ENCODE measurements around the gene APBA1.

Gene APBA1

GRCh38 chr9:69396759-69397158 is 275.4 kb downstream of the APBA1 start:
- H3K4me3 ChIP-seq (ENCODE audit: low read depth, low read length), result no peak overlapping the region
- DNase-seq (ENCODE audit: low read depth), result no peak
- no peak for TF ChIP-seq CTCF (IDR thresholded peaks at IDR 0.05; ENCODE audit: low read depth, low read length)
- TF ChIP-seq POLR2A (IDR thresholded peaks at IDR 0.05; ENCODE audit: extremely low read depth, insufficient read length), result no peak
- TF ChIP-seq MYC (IDR thresholded peaks at IDR 0.05; ENCODE audit: low read depth, low read length), result no peak
- TF ChIP-seq MAX (IDR thresholded peaks at IDR 0.05; ENCODE audit: low read depth, low read length), result no peak

- TF ChIP-seq MYC (IDR thresholded peaks at IDR 0.05; ENCODE audit: low read depth, low read length) (no peak), POLR2A (IDR thresholded peaks at IDR 0.05; ENCODE audit: extremely low read depth, insufficient read length) (no peak), CTCF (IDR thresholded peaks at IDR 0.05; ENCODE audit: low read depth, low read length) (no peak), MAX (IDR thresholded peaks at IDR 0.05; ENCODE audit: low read depth, low read length) (no peak)
- no peak for DNase-seq (ENCODE audit: low read depth)
- no peak overlapping the region for H3K4me3 ChIP-seq (ENCODE audit: low read depth, low read length)
Measured at GRCh38 chr9:69395718-69396117, 276.5 kb downstream of the APBA1 start.

GRCh38 chr9:69393425-69393824 is 278.7 kb downstream of the APBA1 start:
- TF ChIP-seq POLR2A (IDR thresholded peaks at IDR 0.05; ENCODE audit: extremely low read depth, insufficient read length) (no peak), MYC (IDR thresholded peaks at IDR 0.05; ENCODE audit: low read depth, low read length) (no peak), CTCF (IDR thresholded peaks at IDR 0.05; ENCODE audit: low read depth, low read length) (no peak), MAX (IDR thresholded peaks at IDR 0.05; ENCODE audit: low read depth, low read length) (no peak)
- H3K4me3 ChIP-seq (ENCODE audit: low read depth, low read length), result no peak overlapping the region

GRCh38 chr9:69392826-69393225 is 279.3 kb downstream of the APBA1 start:
- DNase-seq (ENCODE audit: low read depth), result no peak
- TF ChIP-seq MAX (IDR thresholded peaks at IDR 0.05; ENCODE audit: low read depth, low read length), result no peak
- no peak for TF ChIP-seq CTCF (IDR thresholded peaks at IDR 0.05; ENCODE audit: low read depth, low read length)
- no peak for TF ChIP-seq POLR2A (IDR thresholded peaks at IDR 0.05; ENCODE audit: extremely low read depth, insufficient read length)
- TF ChIP-seq MYC (IDR thresholded peaks at IDR 0.05; ENCODE audit: low read depth, low read length), result no peak
- H3K4me3 ChIP-seq (ENCODE audit: low read depth, low read length), result no peak overlapping the region

More at GRCh38 chr9:69393425-69393824, 278.7 kb downstream of the APBA1 start:
- no peak for DNase-seq (ENCODE audit: low read depth)

- H3K4me3 ChIP-seq (ENCODE audit: low read depth, low read length), result no peak overlapping the region
- no peak for TF ChIP-seq MYC (IDR thresholded peaks at IDR 0.05; ENCODE audit: low read depth, low read length)
- TF ChIP-seq MAX (IDR thresholded peaks at IDR 0.05; ENCODE audit: low read depth, low read length), result no peak
- TF ChIP-seq POLR2A (IDR thresholded peaks at IDR 0.05; ENCODE audit: extremely low read depth, insufficient read length), result no peak
- TF ChIP-seq CTCF (IDR thresholded peaks at IDR 0.05; ENCODE audit: low read depth, low read length), result no peak
- DNase-seq (ENCODE audit: low read depth), result no peak
Measured at GRCh38 chr9:69391946-69392345, 280.2 kb downstream of the APBA1 start.

GRCh38 chr9:69391487-69391886 is 280.7 kb downstream of the APBA1 start:
- no peak overlapping the region for H3K4me3 ChIP-seq (ENCODE audit: low read depth, low read length)
- no peak for TF ChIP-seq POLR2A (IDR thresholded peaks at IDR 0.05; ENCODE audit: extremely low read depth, insufficient read length)
- no peak for TF ChIP-seq CTCF (IDR thresholded peaks at IDR 0.05; ENCODE audit: low read depth, low read length)
- no peak for TF ChIP-seq MYC (IDR thresholded peaks at IDR 0.05; ENCODE audit: low read depth, low read length)
- no peak for TF ChIP-seq MAX (IDR thresholded peaks at IDR 0.05; ENCODE audit: low read depth, low read length)
- DNase-seq (ENCODE audit: low read depth), result no peak

All from NB4 (cell line).